Activated naive CD8-positive, alpha-beta T cell treated with anti-CD3 and anti-CD28 coated beads, Interleukin-2, amount 10 ng/mL, durations not matched to agents 7 days and 5 days (primary cell): ENCODE measurements around the gene KIAA1671. TPM values are rescaled to one million over a fixed set of nuclear protein-coding genes. Genes with fewer than 3 reads are reported as not detected.

ENCODE experiments used
- ATAC-seq: fragments of 150-1000 bp; cut with Tn5 transposase; one replicate; pipeline ENCODE4 v1.10.0; 2021; ENCODE audit warnings: low read depth, moderate library complexity
- POLR2A ChIA-PET: fragments of 350-600 bp; sonication (Branson Sonifier 250); formaldehyde crosslinking; loops from one replicate; lab custom pipeline; 2021; ENCODE audit warnings: antibody characterized with exemption; lab: Charles Lee
- DNase-seq: peaks from one replicate; pipeline ENCODE4 v3.0.0; 2021
- H3K27ac Mint-ChIP-seq: one replicate; pipeline ENCODE4 v1.8.0; 2022; ENCODE audit warnings: mild to moderate bottlenecking, mixed read lengths
- H3K27me3 Mint-ChIP-seq: one replicate; pipeline ENCODE4 v1.8.0; 2022; ENCODE audit warnings: mild to moderate bottlenecking, moderate library complexity, mixed read lengths
- H3K36me3 Mint-ChIP-seq: one replicate; pipeline ENCODE4 v1.8.0; 2021; ENCODE audit warnings: mild to moderate bottlenecking, mixed read lengths
- H3K4me1 Mint-ChIP-seq: one replicate; pipeline ENCODE4 v1.8.0; 2021; ENCODE audit warnings: mixed read lengths
- H3K4me3 Mint-ChIP-seq: one replicate; pipeline ENCODE4 v1.8.0; 2022; ENCODE audit warnings: mild to moderate bottlenecking, moderate library complexity, mixed read lengths
- H3K9me3 Mint-ChIP-seq: one replicate; pipeline ENCODE4 v1.8.0; 2021; ENCODE audit warnings: mixed read lengths
- total RNA-seq, 2 experiments: library from RNA; stranded (reverse); gene quantifications; one replicate each; pipeline ENCODE4 v1.2.3, GENCODE V29; 2021

Gene KIAA1671
- total RNA-seq, 2 experiments from 2014 or later = 10.0 to 10.5 TPM

DNA sequence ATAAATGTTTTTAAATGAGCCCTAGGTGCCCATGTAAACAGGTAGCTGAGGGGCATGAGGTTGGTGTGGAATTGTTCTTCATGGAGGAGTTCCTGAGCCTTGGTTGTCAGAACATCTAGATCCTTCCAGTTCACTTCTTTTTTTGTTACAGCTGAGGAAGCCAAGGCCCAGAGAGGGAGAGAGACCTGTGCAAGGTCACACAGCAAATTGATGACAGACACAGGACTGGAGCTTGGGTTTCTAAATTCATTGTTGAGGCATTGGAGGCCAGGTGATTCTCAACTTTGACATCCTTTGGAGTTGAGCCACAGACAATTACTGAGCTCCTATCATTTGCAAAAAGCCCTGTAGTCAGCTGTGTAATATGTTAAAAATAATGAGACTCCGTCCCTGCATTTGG lies 174.0 kb downstream of the KIAA1671 start:
- no peaks in the 10 kb centered on the region for H3K9me3 Mint-ChIP-seq
- no peaks in the 10 kb centered on the region for H3K27me3 Mint-ChIP-seq
- POLR2A ChIA-PET = no interaction called here
- DNase-seq = no peak
- no peak for ATAC-seq
- no peaks in the 10 kb centered on the region for H3K4me1 Mint-ChIP-seq
- peaks cover 7% of the 10 kb centered on the region for H3K36me3 Mint-ChIP-seq
- no peak overlapping the region for H3K4me3 Mint-ChIP-seq
- H3K27ac Mint-ChIP-seq = no peak overlapping the region

- H3K4me3 Mint-ChIP-seq = no peak overlapping the region
- peaks cover 7% of the 10 kb centered on the region for H3K36me3 Mint-ChIP-seq
- H3K27me3 Mint-ChIP-seq = no peaks in the 10 kb centered on the region
- no peaks in the 10 kb centered on the region for H3K4me1 Mint-ChIP-seq
- H3K27ac Mint-ChIP-seq = no peak overlapping the region
- H3K9me3 Mint-ChIP-seq = no peaks in the 10 kb centered on the region
- DNase-seq (no peak), ATAC-seq (no peak)
- POLR2A ChIA-PET = no interaction called here
Measured at GRCh38 chr22:25127318-25127717, 174.8 kb downstream of the KIAA1671 start.

DNA sequence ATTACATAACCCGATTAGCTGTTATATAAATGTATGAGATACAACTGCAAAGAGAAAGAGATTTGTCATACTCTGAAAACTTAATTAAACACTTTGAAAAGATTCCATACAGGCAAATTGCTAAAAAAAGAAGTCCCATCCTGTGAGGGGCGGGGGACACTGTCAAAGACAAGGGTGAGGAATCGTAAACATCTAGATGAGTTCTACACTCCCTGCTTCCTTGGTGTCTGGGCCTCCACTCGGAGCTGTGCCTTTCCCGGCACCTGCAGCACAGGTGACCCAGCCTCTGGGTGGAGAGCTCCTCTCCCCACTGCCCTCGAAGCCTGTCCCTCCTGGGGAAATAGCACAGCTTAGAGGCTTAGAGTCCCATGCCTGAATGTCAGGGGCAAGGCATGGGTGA lies 177.9 kb downstream of the KIAA1671 start:
- Mint-ChIP-seq H3K9me3 (no peaks in the 10 kb centered on the region), H3K4me1 (no peaks in the 10 kb centered on the region), H3K36me3 (no peaks in the 10 kb centered on the region), H3K27ac (no peak overlapping the region), H3K4me3 (no peak overlapping the region), H3K27me3 (no peaks in the 10 kb centered on the region)
- ATAC-seq (no peak), DNase-seq (no peak)
- POLR2A ChIA-PET = no interaction called here

- no peaks in the 10 kb centered on the region for H3K27me3 Mint-ChIP-seq
- no peak for ATAC-seq
- H3K9me3 Mint-ChIP-seq = no peaks in the 10 kb centered on the region
- no peaks in the 10 kb centered on the region for H3K4me1 Mint-ChIP-seq
- DNase-seq = no peak
- H3K4me3 Mint-ChIP-seq = no peak overlapping the region
- POLR2A ChIA-PET = no interaction called here
- no peaks in the 10 kb centered on the region for H3K36me3 Mint-ChIP-seq
- H3K27ac Mint-ChIP-seq = no peak overlapping the region
Measured at GRCh38 chr22:25131198-25131887, 178.8 kb downstream of the KIAA1671 start.

DNA sequence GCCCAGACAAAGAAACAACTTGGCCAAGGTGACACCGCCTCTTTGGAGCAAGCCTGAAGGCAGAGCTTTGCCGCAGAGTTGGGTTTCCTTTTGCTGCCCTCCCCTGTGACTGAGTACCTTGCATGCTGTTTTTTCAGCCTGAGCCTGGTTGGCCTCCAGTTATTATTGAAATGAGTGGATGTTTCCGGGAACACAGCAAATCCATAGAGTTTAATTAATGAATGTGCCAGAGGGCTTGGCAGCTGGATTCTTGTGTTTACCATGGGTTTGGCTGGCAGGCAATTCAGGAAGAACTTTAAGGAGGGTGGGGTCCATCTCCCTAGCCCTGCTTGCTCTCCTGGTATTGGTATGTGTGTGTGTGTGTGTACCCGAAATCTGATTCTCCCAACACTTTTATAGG lies 181.5 kb downstream of the KIAA1671 start:
- ATAC-seq (no peak), DNase-seq (no peak)
- H3K27me3 Mint-ChIP-seq = no peaks in the 10 kb centered on the region
- no peaks in the 10 kb centered on the region for H3K9me3 Mint-ChIP-seq
- H3K4me1 Mint-ChIP-seq = no peaks in the 10 kb centered on the region
- no peak overlapping the region for H3K27ac Mint-ChIP-seq
- H3K36me3 Mint-ChIP-seq = peaks cover 6% of the 10 kb centered on the region
- H3K4me3 Mint-ChIP-seq = no peak overlapping the region
- POLR2A ChIA-PET = no interaction called here

- DNase-seq (no peak), ATAC-seq (no peak)
- Mint-ChIP-seq H3K4me3 (no peak overlapping the region), H3K4me1 (no peaks in the 10 kb centered on the region), H3K27ac (no peak overlapping the region), H3K9me3 (no peaks in the 10 kb centered on the region), H3K27me3 (no peaks in the 10 kb centered on the region), H3K36me3 (peaks cover 6% of the 10 kb centered on the region)
- POLR2A ChIA-PET = no interaction called here
Measured at GRCh38 chr22:25134451-25134850, 181.9 kb downstream of the KIAA1671 start.

DNA sequence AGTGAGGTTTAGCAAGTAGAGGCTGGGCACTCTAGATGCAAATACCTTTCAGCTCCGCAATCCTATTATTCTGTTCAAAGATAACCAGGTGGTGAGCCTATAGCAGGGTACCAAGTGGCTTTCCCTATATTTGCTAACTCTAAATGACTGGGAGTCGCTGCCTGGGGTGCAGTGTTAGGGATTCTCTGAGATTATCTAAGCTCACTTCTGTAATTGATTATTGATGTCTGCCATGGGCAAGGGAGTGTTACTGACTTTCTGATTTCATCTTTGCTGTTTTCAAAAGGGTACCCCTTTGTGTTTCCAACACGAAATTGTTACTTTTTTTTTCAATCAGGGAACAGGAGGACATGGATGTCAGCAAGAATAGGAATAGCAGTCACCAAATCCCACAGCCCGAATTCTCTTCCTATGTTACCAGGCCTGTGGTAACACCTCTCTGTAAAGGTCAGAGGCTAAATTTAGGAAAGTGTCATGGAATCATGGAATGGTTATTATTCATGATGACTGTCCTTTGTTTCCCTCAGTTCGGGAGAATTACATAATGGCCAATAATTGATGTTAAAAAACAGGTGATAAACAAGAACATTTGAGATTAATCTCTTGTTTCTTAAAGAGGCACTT lies 184.5 kb downstream of the KIAA1671 start:
- no peaks in the 10 kb centered on the region for H3K27me3 Mint-ChIP-seq
- POLR2A ChIA-PET = no interaction called here

DNA sequence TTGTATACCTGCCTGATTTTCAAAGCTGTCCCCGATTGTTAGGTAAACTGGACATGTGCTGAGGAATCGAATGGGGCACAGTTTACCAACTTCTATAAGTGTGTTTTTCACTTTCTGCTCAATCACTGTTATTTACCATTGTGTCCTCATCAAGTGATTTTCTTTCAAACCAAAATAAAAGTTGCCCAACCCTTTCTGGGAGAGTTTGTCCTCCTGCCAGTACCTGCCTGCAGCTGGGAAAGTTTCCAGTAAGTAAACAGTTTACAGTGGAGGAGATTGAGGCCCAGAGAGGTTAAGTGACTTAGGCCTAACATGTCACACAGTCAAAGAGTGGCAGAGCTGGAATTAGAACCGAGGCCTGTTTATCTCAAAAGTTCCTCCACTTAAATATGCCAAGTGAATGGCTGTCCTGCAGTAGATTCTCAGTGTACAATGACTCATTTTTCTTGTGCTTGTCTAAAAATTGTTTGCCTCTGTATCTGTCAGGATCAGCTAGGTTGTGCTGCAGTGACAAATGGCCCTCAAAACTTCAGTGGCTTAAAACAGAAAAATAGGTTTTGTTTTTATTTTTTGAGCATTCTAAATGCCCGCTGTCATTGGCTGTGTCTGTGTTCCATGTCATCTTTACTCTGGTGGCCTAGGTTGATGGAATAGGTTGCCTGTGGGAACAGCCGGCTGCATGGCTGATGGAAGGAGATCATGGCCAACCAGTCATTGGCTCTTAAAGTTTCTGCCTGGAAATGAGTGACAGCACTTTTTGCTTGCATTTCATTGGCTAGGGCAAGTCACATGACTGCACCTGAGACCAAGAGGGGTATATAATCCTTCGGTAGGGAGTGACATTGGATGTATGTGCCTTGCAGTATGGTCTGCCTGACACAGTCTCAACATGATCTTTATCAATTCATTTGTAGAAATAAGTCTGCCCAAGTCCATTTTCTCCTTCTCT lies 185.3 kb downstream of the KIAA1671 start:
- H3K4me1 Mint-ChIP-seq = no peaks in the 10 kb centered on the region
- ATAC-seq = no peak
- H3K4me3 Mint-ChIP-seq = no peak overlapping the region
- H3K9me3 Mint-ChIP-seq = no peaks in the 10 kb centered on the region
- no peak for DNase-seq
- no peak overlapping the region for H3K27ac Mint-ChIP-seq
- H3K27me3 Mint-ChIP-seq = no peaks in the 10 kb centered on the region
- H3K36me3 Mint-ChIP-seq = peaks cover 6% of the 10 kb centered on the region
- POLR2A ChIA-PET = no interaction called here

More for the DNA sequence above, 184.5 kb downstream of the KIAA1671 start:
- no peak for ATAC-seq
- peaks cover 6% of the 10 kb centered on the region for H3K36me3 Mint-ChIP-seq
- no peak overlapping the region for H3K4me3 Mint-ChIP-seq
- no peaks in the 10 kb centered on the region for H3K4me1 Mint-ChIP-seq
- H3K9me3 Mint-ChIP-seq = no peaks in the 10 kb centered on the region
- DNase-seq = no peak
- no peak overlapping the region for H3K27ac Mint-ChIP-seq

- H3K27me3 Mint-ChIP-seq = no peaks in the 10 kb centered on the region
- no peaks in the 10 kb centered on the region for H3K9me3 Mint-ChIP-seq
- H3K36me3 Mint-ChIP-seq = peaks cover 6% of the 10 kb centered on the region
- H3K4me3 Mint-ChIP-seq = no peak overlapping the region
- DNase-seq (no peak), ATAC-seq (no peak)
- POLR2A ChIA-PET = no interaction called here
- no peak overlapping the region for H3K27ac Mint-ChIP-seq
- H3K4me1 Mint-ChIP-seq = no peaks in the 10 kb centered on the region
Measured at GRCh38 chr22:25139062-25139461, 186.5 kb downstream of the KIAA1671 start.

DNA sequence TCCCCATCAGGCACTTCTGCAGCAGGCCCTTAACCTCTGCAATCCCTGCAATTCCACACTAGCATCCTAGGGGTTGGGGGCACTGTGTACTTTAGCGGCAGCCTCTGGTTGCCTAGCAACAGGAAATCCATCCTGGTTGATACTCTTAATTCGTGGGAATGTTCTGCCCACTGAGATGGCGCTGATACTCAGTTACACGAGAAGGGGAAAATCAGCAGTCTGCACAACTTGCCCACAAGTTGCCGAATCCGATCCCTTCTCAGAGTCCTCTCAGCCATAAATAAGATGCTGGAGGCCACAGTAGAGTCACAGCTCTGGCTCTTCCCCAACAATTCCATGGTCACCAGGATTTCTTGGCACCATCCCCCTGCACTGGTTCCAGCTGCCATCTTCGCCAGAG lies 189.6 kb downstream of the KIAA1671 start:
- H3K36me3 Mint-ChIP-seq = peaks cover 4% of the 10 kb centered on the region
- no peaks in the 10 kb centered on the region for H3K4me1 Mint-ChIP-seq
- ATAC-seq (no peak), DNase-seq (no peak)
- no peak overlapping the region for H3K27ac Mint-ChIP-seq
- POLR2A ChIA-PET = no interaction called here
- no peak overlapping the region for H3K4me3 Mint-ChIP-seq
- no peaks in the 10 kb centered on the region for H3K9me3 Mint-ChIP-seq
- no peaks in the 10 kb centered on the region for H3K27me3 Mint-ChIP-seq

DNA sequence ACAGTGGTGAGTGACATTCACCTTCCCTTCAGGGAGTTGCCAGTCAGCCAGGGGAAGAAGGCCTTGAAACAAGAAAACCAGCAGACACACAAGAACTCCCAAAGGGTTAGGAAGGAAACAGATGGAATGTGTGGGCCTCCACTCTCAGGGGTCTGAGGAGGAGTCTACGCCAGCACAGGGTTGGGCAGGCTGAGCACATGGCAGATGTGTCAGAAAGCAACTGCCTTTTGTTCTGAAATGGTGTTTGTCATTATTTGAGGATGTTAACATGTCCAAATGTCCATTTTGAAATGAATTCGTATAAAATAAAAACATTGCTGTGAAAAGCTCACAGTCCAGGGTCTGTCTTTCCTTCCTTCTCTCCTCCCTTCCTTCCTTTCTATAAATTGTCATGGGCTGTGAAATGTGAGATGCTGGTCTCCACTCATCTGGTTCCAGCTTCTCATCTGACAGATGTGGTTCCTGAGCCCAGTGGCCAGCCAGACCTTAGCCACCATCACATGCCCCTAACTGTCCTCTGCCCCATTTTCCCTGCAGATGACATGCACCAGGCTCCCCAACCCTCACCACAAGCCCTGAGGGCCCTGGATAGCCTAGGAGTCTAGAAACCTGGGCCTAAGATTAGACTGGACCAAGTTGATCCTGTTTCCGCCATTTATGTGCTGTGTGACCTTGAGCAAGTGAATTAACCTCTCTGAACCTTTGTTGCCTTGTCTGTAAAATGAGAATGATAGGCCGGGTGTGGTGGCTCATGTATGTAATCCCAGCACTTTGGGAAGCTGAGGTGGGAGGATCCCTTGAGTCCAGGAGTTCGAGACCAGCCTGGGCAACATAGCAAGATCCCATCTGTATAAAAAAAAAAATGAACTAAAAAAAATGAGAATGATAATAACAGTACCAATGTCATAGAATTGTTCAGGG lies 190.9 kb downstream of the KIAA1671 start:
- H3K36me3 Mint-ChIP-seq = no peaks in the 10 kb centered on the region
- H3K27me3 Mint-ChIP-seq = no peaks in the 10 kb centered on the region
- ATAC-seq (no peak), DNase-seq (no peak)
- no peak overlapping the region for H3K27ac Mint-ChIP-seq
- H3K9me3 Mint-ChIP-seq = no peaks in the 10 kb centered on the region
- no peak overlapping the region for H3K4me3 Mint-ChIP-seq
- POLR2A ChIA-PET = no interaction called here
- no peaks in the 10 kb centered on the region for H3K4me1 Mint-ChIP-seq

DNA sequence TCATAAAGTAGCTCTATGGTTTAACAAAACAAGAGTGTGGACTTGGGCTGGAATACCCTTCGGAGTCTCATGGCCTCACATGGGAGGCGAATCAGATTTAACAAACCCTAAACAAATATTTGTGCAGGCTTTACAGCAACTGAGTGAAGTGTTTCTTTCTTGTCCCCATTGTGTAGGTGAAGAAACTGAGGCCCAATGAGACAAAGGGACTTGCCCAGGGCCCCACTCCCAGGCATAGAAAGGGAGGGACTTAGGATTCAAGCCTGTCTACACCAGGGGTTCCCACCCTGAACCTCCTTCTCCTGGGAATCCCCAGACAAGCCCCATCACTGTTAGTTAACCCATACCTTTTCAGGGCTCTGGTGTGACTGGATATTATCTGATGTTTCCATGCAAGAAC lies 192.0 kb downstream of the KIAA1671 start:
- Mint-ChIP-seq H3K4me1 (no peaks in the 10 kb centered on the region), H3K4me3 (no peak overlapping the region), H3K36me3 (no peaks in the 10 kb centered on the region), H3K27me3 (no peaks in the 10 kb centered on the region), H3K9me3 (no peaks in the 10 kb centered on the region), H3K27ac (no peak overlapping the region)
- ATAC-seq (no peak), DNase-seq (no peak)
- POLR2A ChIA-PET = no interaction called here

DNA sequence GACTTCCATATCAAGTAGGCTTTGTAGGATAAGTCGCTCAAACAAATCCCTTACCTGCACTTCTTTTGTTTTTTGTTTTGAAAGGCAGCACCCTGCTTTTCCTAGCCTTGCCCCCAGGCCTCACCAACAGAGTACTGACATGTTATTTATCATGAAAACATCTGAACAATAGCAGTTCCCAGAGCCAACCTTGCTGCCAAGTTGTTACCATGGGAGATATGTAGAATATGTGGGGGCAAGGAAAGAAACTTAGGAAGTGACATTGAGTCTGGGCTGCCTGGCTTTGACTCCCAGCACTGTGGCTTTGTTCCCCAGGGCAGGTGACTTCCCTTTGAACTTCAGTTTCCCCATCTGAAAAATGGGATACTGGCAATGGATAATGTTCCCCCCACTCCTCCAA lies 193.8 kb downstream of the KIAA1671 start:
- Mint-ChIP-seq H3K27ac (no peak overlapping the region), H3K4me1 (no peaks in the 10 kb centered on the region), H3K36me3 (no peaks in the 10 kb centered on the region), H3K9me3 (no peaks in the 10 kb centered on the region), H3K4me3 (no peak overlapping the region), H3K27me3 (no peaks in the 10 kb centered on the region)
- DNase-seq (no peak), ATAC-seq (no peak)
- POLR2A ChIA-PET = no interaction called here
